K562 (cell line): ENCODE results near the gene CASP6. TPM values are rescaled to one million over a fixed set of nuclear protein-coding genes. Genes with fewer than 3 reads are reported as not detected.

Source experiments
- DEAF1 ChIP-seq: fragments of 450-650 bp; formaldehyde crosslinking; IDR thresholded peaks from 2 replicates; pipeline ENCODE4 v1.4.0; 2020; ENCODE audit warnings: mild to moderate bottlenecking, moderate library complexity
- E2F6 ChIP-seq, 2 experiments: IDR thresholded peaks; 2 replicates each; pipeline ENCODE4 v1.6.1; 2011; ENCODE audit warnings: borderline replicate concordance in 1 of 2, control low read depth in 1 of 2, low read depth in 1 of 2, low read length in 1 of 2, mild to moderate bottlenecking in 1 of 2, mixed read lengths in 1 of 2, moderate library complexity in 1 of 2; ENCODE audit not compliant: insufficient read depth in 1 of 2, insufficient read length in 1 of 2, poor library complexity in 1 of 2, severe bottlenecking in 1 of 2; ENCODE audit errors: extremely low read depth in 1 of 2
- E4F1 ChIP-seq: fragments of 250-450 bp; sonication (Bioruptor Pico); IDR thresholded peaks from 2 replicates; pipeline ENCODE4 v1.5.0; 2021; ENCODE audit warnings: mild to moderate bottlenecking, borderline replicate concordance
- HDAC3 ChIP-seq: fragments of 450-650 bp; IDR thresholded peaks from 2 replicates; pipeline ENCODE4 v1.6.1; 2018; ENCODE audit warnings: borderline replicate concordance, mild to moderate bottlenecking, moderate library complexity; ENCODE audit not compliant: partially characterized antibody
- MCM5 ChIP-seq: fragments of 450-650 bp; IDR thresholded peaks from 2 replicates; pipeline ENCODE4 v1.6.1; 2016; ENCODE audit warnings: low read depth
- MECOM ChIP-seq: fragments of 250-450 bp; sonication (Bioruptor Pico); IDR thresholded peaks from 2 replicates; pipeline ENCODE4 v1.8.0; 2022; ENCODE audit warnings: inconsistent platforms
- NUFIP1 ChIP-seq: fragments of 450-650 bp; IDR thresholded peaks from 2 replicates; pipeline ENCODE4 v1.6.1; 2018; ENCODE audit not compliant: partially characterized antibody
- PPARD ChIP-seq: fragments of 250-450 bp; sonication (Bioruptor Pico); IDR thresholded peaks from 2 replicates; pipeline ENCODE4 v1.8.0; 2022; ENCODE audit warnings: inconsistent platforms, mild to moderate bottlenecking, moderate library complexity
- SIX5 ChIP-seq, 2 experiments: IDR thresholded peaks; 2 replicates each; pipeline ENCODE4 v1.6.1; 2011; ENCODE audit warnings: low read length in 2 of 2, borderline replicate concordance in 1 of 2, low read depth in 1 of 2, mild to moderate bottlenecking in 1 of 2, moderate library complexity in 1 of 2; ENCODE audit not compliant: insufficient read depth in 1 of 2
- SNIP1 ChIP-seq: fragments of 450-650 bp; IDR thresholded peaks from 2 replicates; pipeline ENCODE4 v1.7.1; 2017; ENCODE audit warnings: low read depth, mild to moderate bottlenecking
- STAG1 ChIP-seq: sonication (generic); formaldehyde crosslinking; IDR thresholded peaks from 2 replicates; pipeline ENCODE4 v1.5.0; 2020; ENCODE audit warnings: missing genetic modification reagents, borderline replicate concordance
- TFAM ChIP-seq: fragments of 250-450 bp; sonication (Bioruptor Pico); conservative IDR thresholded peaks from 2 replicates; pipeline ENCODE4 v1.5.0; 2021; ENCODE audit warnings: mild to moderate bottlenecking, moderate library complexity
- ZFP91 ChIP-seq: sonication (generic); formaldehyde crosslinking; IDR thresholded peaks from 2 replicates; pipeline ENCODE4 v1.8.0; 2022; ENCODE audit warnings: mild to moderate bottlenecking, missing genetic modification reagents
- ZNF518B ChIP-seq: fragments of 250-450 bp; sonication (Bioruptor Pico); IDR thresholded peaks from 2 replicates; pipeline ENCODE4 v1.5.0; 2021; ENCODE audit warnings: mild to moderate bottlenecking, moderate library complexity
- polyA plus RNA-seq, 8 experiments: library from polyadenylated mRNA; depleted of rRNA in 4 of 8; stranded (reverse) in 5 of 8; unstranded in 3 of 8; fragments of >200 nt; fragmentation: Nextera tagmentation in 2 of 8; fragmentation: Illumina TruSeq in 1 of 8; extraction: Ambion mirVana in 2 of 8; extraction: Trizol in 1 of 8; gene quantifications; 2 replicates each; pipeline versions ENCODE4 v1.2.1 to v1.2.3, GENCODE V29; 2011 to 2014; ENCODE audit warnings: inconsistent platforms in 1 of 8, missing spikeins in 1 of 8
- total RNA-seq, 7 experiments: library from RNA; depleted of rRNA in 6 of 7; stranded (reverse); fragments of >200 nt in 6 of 7; fragmentation: Illumina TruSeq in 2 of 7; extraction: Trizol in 2 of 7; gene quantifications; 2 replicates each; pipeline versions ENCODE4 v1.2.1 to v1.2.3, GENCODE V29; 2011 to 2021; ENCODE audit warnings: low replicate concordance in 1 of 7

The CASP6 gene
- total and polyA plus RNA-seq, 9 of the 15 experiments (the other 6 are each of a cell fraction or from before 2014, with no cell fraction given): 20.8 to 72.7 (median 39.1) TPM

- TF ChIP-seq SIX5 (IDR thresholded peaks at IDR 0.05; ENCODE audit: borderline replicate concordance in 1 of 2, insufficient read depth in 1 of 2, low read depth in 1 of 2, low read length in 2 of 2) (no peak), NUFIP1 (no peak), ZNF518B (CRISPR knock-in tag) (no peak), E2F6 (IDR thresholded peaks at IDR 0.05; ENCODE audit: borderline replicate concordance in 1 of 2, extremely low read depth in 1 of 2, insufficient read depth in 1 of 2, insufficient read length in 1 of 2, low read depth in 1 of 2, low read length in 1 of 2, poor library complexity in 1 of 2, severe bottlenecking in 1 of 2) (peak; percentile 42 to 55), SNIP1 (no peak), MCM5 (no peak), DEAF1 (no peak), TFAM (CRISPR knock-in tag) (no peak), STAG1 (no peak), MECOM (CRISPR knock-in tag) (no peak), ZFP91 (CRISPR knock-in tag) (no peak; the same call in 1 of the 2 replicates), E4F1 (CRISPR knock-in tag) (no peak), PPARD (CRISPR knock-in tag) (no peak), HDAC3 (no peak)
Observed at GRCh38 chr4:109729718-109730618, 26.7 kb upstream of the CASP6 start, which contains the start of gene PLA2G12A (continued).
